SKM-1 treated with dmso at 0.1 percent for 144 hours (cell line): Measurements from ENCODE around the gene CACNB4.
"Not testable (repeated sequence)": the region's sequence is repeated elsewhere in the genome, so short reads cannot be mapped to it uniquely, and the experiment has no call there.

Source experiments
- DNase-seq: peaks from one replicate; lab custom pipeline; 2025; ENCODE audit not compliant: unreplicated experiment; lab: John Stamatoyannopoulos, UW

Gene CACNB4

DNA sequence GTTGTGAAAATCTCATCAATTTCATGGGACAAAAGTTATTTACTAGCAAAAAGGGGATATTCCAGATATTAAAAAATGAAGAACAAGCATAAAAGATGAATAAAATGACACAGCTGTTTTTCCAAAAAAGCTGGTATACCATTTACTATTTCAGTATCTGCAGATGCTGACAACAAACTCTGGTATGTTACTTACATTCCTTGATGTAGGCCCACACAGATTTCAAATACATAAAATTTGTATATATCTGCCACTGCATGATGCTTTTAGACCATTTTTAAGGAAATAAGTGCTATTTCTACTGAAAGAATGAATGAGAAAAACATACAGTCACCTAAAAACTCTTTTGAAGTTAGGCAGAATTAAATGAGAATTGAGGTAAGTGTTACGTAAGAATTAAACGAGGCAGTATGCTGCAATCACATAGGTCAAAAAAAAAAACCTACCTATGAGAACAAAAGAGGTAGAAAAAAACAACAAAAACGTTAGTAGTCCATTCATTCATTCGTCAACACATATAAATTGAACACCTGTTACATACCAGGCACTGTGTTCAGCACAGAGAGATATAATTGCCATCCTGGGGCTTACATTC is 303.1 kb downstream of the CACNB4 start:
- no peak for DNase-seq

DNA sequence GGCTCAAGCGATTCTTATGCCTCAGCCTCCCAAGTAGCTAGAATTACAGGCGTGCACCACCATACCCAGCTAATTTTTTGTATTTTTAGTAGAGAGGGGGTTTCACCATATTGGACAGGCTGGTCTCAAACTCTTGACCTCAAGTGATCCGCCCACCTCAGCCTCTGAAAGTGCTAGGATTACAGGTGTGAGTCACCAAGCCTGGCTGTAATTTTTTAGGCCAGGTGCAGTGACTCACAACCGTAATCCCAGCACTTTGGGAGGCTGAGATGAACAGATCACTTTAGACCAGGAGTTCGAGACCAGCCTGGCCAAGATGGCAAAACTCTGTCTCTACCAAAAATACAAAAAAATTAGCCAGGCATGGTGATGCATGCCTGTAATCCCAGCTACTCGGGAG is 304.4 kb downstream of the CACNB4 start:
- not testable (repeated sequence) for DNase-seq

DNA sequence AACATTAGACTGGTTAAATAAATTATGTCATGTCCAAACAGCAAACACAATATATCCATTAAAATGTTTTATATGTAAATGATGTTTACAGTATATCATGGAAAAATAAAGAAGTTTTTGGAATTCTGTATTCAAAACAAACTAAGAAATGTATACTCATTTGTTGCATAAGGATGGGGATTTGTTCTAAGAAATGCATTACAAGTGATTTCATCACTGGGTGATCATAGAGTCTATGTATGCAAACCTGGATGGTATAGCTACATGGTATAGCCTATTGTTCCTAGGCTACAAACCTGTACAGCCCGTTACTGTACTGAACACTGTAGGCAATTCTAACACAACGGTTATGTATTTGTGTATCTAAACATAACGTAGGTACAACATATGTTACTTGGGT is 305.7 kb downstream of the CACNB4 start:
- DNase-seq, result no peak

DNA sequence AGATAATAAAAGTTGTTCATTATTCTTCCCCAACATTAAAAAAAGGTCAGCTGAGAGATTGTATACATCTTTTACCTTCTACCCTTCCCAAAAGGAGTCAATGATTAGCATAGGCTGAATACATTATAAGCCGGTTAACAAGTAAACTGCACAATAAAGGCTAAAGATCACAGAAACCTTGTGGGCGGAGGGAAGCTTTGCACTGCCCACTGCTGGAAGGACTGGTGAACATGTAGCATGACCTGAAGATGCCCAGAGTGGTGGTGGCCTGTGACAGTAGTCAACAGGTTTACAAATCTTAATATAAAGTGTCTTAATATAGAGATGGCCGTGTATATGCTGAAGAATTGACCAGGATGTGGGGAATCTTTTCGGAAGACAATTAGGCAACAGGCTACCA is 306.3 kb downstream of the CACNB4 start:
- no peak for DNase-seq

DNA sequence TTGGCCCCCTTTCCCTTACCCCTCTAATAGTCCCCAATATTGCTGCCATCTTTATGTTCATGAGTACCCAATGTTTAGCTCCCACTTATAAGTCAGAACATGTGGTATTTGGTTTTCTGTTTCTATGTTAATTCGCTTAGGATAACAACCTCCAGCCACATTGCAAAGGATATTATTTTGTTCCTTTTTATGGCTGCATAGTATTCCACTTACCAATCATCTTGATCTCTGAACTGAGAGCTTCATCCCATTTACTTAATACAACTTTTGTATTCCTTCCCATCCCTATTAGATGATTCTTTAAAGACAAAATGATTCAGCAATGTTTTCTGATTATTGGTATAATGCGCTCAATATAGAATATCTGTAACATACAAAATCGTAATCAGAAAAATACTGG is 307.3 kb downstream of the CACNB4 start:
- DNase-seq, result no peak

DNA sequence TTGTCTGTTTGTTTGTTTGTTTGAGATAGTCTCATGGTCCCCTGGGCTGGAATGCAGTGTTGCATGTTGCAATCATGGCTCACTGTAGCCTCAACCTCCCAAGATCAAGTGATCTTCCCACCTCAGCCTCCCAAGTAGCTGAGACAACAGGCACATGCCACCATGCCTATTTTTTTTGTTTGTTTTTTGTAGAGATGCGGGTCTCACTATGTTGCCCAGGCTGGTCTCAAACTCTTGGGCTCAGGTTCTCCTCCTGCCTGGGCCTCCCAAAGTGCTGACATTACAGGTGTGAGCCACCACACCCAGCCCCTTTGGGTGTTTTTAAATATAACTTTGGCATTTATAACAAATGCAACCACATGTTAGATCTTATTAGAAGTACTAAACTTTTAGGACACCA is 308.2 kb downstream of the CACNB4 start:
- DNase-seq, result no peak

DNA sequence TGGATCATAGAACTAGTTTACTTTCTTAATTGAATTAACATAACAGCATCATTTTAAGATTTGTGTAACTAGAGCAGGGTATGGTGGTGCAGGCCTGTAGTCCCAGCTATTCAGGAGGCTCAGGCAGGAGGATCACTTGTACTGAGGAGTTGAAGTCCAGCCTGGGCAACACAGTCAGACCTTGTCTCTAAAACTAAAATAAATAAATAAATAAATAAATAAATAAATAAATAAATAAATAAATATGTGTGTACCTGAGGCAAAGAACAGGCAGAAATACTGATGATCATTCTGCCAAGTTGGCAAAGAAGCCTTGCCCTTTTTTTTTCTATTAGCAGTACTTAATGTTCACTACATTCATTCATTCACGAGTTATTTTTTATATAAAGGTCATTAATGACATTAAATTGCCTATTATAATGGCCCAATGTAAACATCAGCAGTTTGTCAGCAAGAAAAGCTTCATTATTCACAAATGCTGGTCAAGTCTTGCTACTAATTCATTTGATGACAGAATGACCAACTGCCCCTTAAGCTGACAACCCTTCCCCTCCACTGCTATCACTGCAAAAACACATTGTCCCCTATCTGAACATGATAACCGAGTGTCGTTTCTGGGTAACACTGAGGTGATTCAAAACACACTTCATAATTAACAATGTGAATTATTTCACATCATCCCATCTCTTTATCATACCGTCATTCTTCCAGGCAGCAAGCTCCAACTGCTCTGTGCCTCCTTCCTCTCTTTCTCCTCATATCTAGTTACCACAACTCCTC is 309.6 kb downstream of the CACNB4 start:
- DNase-seq, result no peak

DNA sequence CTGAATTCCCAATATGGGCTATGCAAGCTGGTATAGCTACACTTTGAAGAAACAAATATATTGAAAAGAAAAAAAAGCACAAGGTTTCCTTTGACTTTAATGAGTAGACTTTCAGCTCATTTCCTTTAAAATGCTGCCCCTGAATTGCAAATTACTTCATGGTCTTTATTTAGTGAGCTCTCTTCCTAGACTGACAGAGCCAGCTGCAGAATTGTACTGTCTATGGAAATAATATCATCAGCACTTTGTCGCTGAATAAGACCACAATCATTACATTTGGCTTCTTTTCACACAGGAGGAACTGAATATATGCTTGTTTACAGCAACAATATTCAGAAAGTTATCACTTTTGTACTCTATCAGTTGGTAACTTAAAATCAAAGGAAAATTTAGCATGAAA is 312.4 kb downstream of the CACNB4 start:
- DNase-seq, result no peak

DNA sequence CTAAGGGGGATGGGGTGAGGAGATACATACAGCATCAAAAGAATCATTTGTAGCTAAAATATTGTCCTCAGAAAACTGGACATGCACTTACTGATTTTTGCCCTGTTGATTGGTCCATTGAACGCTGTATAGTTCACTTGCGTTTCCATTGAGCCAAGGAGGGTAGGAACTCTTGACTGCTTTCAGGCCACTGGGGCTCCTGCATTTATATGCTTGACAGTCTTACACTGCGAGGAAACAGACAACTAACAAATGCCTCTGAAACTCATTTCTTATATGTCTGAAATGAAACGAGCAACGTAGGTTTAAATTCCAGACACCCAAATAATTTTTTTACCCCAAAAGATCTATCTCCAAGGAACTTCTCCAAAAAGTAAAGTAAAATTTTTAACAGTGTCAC is 312.8 kb downstream of the CACNB4 start:
- DNase-seq, result no peak

DNA sequence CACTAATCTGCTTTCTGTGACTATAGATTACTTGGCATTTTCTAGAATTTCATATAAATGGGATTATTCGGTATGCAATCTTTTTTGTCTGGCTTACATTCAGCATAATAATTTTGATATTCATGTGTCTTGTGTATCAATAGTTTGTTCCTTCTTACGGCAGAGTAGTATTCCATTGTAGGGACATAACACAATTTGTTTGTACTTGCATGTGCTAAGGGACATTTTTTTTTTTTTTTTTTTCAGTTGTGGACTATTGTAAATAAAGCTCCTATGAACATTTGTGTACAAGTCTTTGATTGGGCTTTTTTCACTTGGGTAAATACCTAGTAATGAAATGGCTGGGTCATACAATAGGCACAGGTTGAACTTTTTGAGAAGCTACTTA is 315.7 kb downstream of the CACNB4 start:
- DNase-seq, result no peak
